HL-60 (cell line): Measurements from ENCODE around the gene VWA3B.

Source experiments
- POLR2AphosphoS5 ChIP-seq: IDR thresholded peaks from 2 replicates; pipeline ENCODE4 v1.6.1; 2012; ENCODE audit warnings: low read depth
- REST ChIP-seq: IDR thresholded peaks from 2 replicates; pipeline ENCODE4 v1.6.1; 2012; ENCODE audit warnings: low read depth; ENCODE audit not compliant: insufficient replicate concordance
- TF ChIP-seq, protein P1 (sequence below): IDR thresholded peaks from one replicate; pipeline ENCODE4 v1.5.1; 2011; ENCODE audit warnings: low read length, control low read depth, inconsistent platforms; ENCODE audit not compliant: insufficient read depth

DNA sequence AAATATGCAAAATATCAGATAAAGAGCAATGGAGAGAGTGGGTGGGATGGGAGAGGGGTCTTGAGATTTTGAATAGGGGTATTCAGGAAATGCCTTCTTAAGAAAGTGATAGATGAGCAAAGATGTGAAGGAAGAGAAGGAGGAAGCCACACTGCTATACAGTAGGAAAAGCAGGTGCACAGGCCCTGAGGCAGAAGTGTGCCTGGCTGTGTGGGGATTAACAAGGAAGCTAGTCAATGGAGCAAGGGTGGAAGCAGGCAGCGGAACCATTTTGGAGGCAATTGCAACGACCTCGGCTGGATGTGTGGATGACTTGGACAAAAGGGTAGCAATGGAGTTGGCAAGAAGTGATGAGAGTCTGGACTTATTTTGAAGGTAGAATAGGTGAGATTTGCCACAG is 248.3 kb downstream of the VWA3B start:
- TF ChIP-seq POLR2AphosphoS5, result no peak
- TF ChIP-seq, protein P1, sequence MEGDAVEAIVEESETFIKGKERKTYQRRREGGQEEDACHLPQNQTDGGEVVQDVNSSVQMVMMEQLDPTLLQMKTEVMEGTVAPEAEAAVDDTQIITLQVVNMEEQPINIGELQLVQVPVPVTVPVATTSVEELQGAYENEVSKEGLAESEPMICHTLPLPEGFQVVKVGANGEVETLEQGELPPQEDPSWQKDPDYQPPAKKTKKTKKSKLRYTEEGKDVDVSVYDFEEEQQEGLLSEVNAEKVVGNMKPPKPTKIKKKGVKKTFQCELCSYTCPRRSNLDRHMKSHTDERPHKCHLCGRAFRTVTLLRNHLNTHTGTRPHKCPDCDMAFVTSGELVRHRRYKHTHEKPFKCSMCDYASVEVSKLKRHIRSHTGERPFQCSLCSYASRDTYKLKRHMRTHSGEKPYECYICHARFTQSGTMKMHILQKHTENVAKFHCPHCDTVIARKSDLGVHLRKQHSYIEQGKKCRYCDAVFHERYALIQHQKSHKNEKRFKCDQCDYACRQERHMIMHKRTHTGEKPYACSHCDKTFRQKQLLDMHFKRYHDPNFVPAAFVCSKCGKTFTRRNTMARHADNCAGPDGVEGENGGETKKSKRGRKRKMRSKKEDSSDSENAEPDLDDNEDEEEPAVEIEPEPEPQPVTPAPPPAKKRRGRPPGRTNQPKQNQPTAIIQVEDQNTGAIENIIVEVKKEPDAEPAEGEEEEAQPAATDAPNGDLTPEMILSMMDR, result no peak
- TF ChIP-seq REST, result no peak
